IMR-90 (cell line): ENCODE results near the gene SPARC. TPM values are rescaled to one million over a fixed set of nuclear protein-coding genes. Genes with fewer than 3 reads are reported as not detected.

Source experiments
- ATAC-seq: fragments of 200-7000 bp; cut with Tn5 transposase; 2 replicates; pipeline ENCODE4 v1.9.1; 2020; ENCODE audit warnings: low read depth, mild to moderate bottlenecking, moderate library complexity
- BruUV-seq: library from RNA; stranded (reverse); fragments of 400-500 nt; replicated peaks from 2 replicates; lab custom pipeline; 2021; lab: Mats Ljungman, UMichigan
- CTCF ChIA-PET: fragments of 300-600 bp; formaldehyde crosslinking; extraction: SDS; loops from one replicate; lab custom pipeline; 2021; ENCODE audit warnings: antibody characterized with exemption; lab: Yijun Ruan, JAX
- POLR2A ChIA-PET: fragments of 300-600 bp; sonication (Branson Sonifier 250); formaldehyde crosslinking; loops from one replicate; lab custom pipeline; 2022; ENCODE audit warnings: antibody characterized with exemption; ENCODE audit not compliant: unreplicated experiment; lab: Charles Lee
- DNase-seq: peaks from one replicate; pipeline ENCODE4 v3.0.0; 2013
- H2AFZ ChIP-seq: replicated peaks from 2 replicates; pipeline ENCODE3; 2013; ENCODE audit warnings: low read length, mild to moderate bottlenecking; ENCODE audit not compliant: poor library complexity
- H2AK5ac ChIP-seq: 2 replicates; pipeline ENCODE4 v1.6.1; 2013; ENCODE audit warnings: low read depth, low read length, inconsistent platforms
- H2AK9ac ChIP-seq: replicated peaks from 2 replicates; pipeline ENCODE3; 2013; ENCODE audit warnings: mild to moderate bottlenecking, low read depth, low read length, moderate library complexity; ENCODE audit not compliant: poor library complexity
- H2BK120ac ChIP-seq: 2 replicates; pipeline ENCODE4 v1.6.1; 2013; ENCODE audit warnings: low read depth, low read length, inconsistent platforms
- H2BK15ac ChIP-seq: 3 replicates; pipeline ENCODE4 v1.6.1; 2013; ENCODE audit warnings: low read depth, low read length, inconsistent platforms
- H2BK20ac ChIP-seq: 2 replicates; pipeline ENCODE4 v1.6.1; 2013; ENCODE audit warnings: low read depth, mild to moderate bottlenecking, inconsistent platforms, low read length, moderate library complexity
- H2BK5ac ChIP-seq: 2 replicates; pipeline ENCODE4 v1.6.1; 2013; ENCODE audit warnings: mild to moderate bottlenecking, low read depth, low read length, inconsistent platforms; ENCODE audit not compliant: poor library complexity, severe bottlenecking
- H3K14ac ChIP-seq: replicated peaks from 2 replicates; pipeline ENCODE4 v1.6.1; 2013; ENCODE audit warnings: low read depth, low read length, inconsistent platforms
- H3K18ac ChIP-seq: 2 replicates; pipeline ENCODE4 v1.6.1; 2013; ENCODE audit warnings: low read depth, low read length, control low read depth
- H3K23ac ChIP-seq: 2 replicates; pipeline ENCODE4 v1.6.1; 2013; ENCODE audit warnings: low read depth, low read length, inconsistent platforms
- H3K27ac ChIP-seq: 2 replicates; pipeline ENCODE4 v1.5.1; 2013; ENCODE audit warnings: mild to moderate bottlenecking, control low read depth, low read length; ENCODE audit not compliant: insufficient read depth
- H3K27me3 ChIP-seq: 2 replicates; pipeline ENCODE4 v1.6.1; 2013; ENCODE audit warnings: low read length; ENCODE audit not compliant: control insufficient read depth, insufficient read depth
- H3K36me3 ChIP-seq: 2 replicates; pipeline ENCODE4 v1.6.1; 2013; ENCODE audit warnings: low read length, mixed read lengths; ENCODE audit not compliant: control insufficient read depth, insufficient read depth
- H3K4ac ChIP-seq: 2 replicates; pipeline ENCODE4 v1.6.1; 2013; ENCODE audit warnings: low read depth, low read length, inconsistent platforms
- H3K4me1 ChIP-seq: 2 replicates; pipeline ENCODE4 v1.6.1; 2013; ENCODE audit warnings: low read length, mixed read lengths; ENCODE audit not compliant: control insufficient read depth, insufficient read depth
- H3K4me2 ChIP-seq: 2 replicates; pipeline ENCODE4 v1.6.1; 2013; ENCODE audit warnings: low read depth, mild to moderate bottlenecking, control low read depth, low read length, moderate library complexity
- H3K4me3 ChIP-seq: 2 replicates; pipeline ENCODE4 v1.5.1; 2013; ENCODE audit warnings: low read depth, mild to moderate bottlenecking, control low read depth, low read length, moderate library complexity; ENCODE audit not compliant: insufficient read depth
- H3K56ac ChIP-seq: 2 replicates; pipeline ENCODE4 v1.6.1; 2013; ENCODE audit warnings: low read length, inconsistent platforms; ENCODE audit not compliant: insufficient read depth; ENCODE audit errors: extremely low read depth
- H3K79me1 ChIP-seq, 2 experiments: 2 replicates each; pipeline ENCODE4 v1.6.1; 2013; ENCODE audit warnings: low read length in 2 of 2, inconsistent platforms in 1 of 2, low read depth in 1 of 2
- H3K9ac ChIP-seq: 2 replicates; pipeline ENCODE4 v1.6.1; 2013; ENCODE audit warnings: low read depth, low read length, control low read depth
- H3K9me1 ChIP-seq: 2 replicates; pipeline ENCODE4 v1.6.1; 2013; ENCODE audit warnings: low read length, inconsistent platforms; ENCODE audit not compliant: insufficient read depth
- H3K9me3 ChIP-seq: 2 replicates; pipeline ENCODE4 v1.6.1; 2013; ENCODE audit warnings: low read length; ENCODE audit not compliant: control insufficient read depth, insufficient read depth
- H4K20me1 ChIP-seq: 2 replicates; pipeline ENCODE4 v1.6.1; 2013; ENCODE audit warnings: low read length, inconsistent platforms; ENCODE audit not compliant: insufficient read depth
- H4K5ac ChIP-seq: 2 replicates; pipeline ENCODE4 v1.6.1; 2013; ENCODE audit warnings: mild to moderate bottlenecking, low read depth, low read length, control low read depth
- H4K8ac ChIP-seq, 2 experiments: 2 replicates each; pipeline ENCODE4 v1.6.1; 2013; ENCODE audit warnings: low read depth in 2 of 2, low read length in 2 of 2, control low read depth in 1 of 2, inconsistent platforms in 1 of 2
- H4K91ac ChIP-seq: 2 replicates; pipeline ENCODE4 v1.6.1; 2013; ENCODE audit warnings: low read depth, low read length, inconsistent platforms; ENCODE audit not compliant: insufficient read depth
- BHLHE40 ChIP-seq: fragments of 150-350 bp; IDR thresholded peaks from 2 replicates; pipeline ENCODE4 v1.6.1; 2016; ENCODE audit warnings: mild to moderate bottlenecking, low read depth, low read length
- CEBPB ChIP-seq: IDR thresholded peaks from 2 replicates; pipeline ENCODE4 v1.6.1; 2012; ENCODE audit warnings: low read depth, low read length, improper control_type of control experiment
- CHD1 ChIP-seq: IDR thresholded peaks from 2 replicates; pipeline ENCODE4 v1.6.1; 2012; ENCODE audit warnings: low read depth, low read length, improper control_type of control experiment
- FOS ChIP-seq: fragments of 150-350 bp; IDR thresholded peaks from 2 replicates; pipeline ENCODE4 v1.6.1; 2016; ENCODE audit warnings: low read depth, low read length
- MAFK ChIP-seq: IDR thresholded peaks from 2 replicates; pipeline ENCODE4 v1.6.1; 2012; ENCODE audit warnings: low read depth, low read length, improper control_type of control experiment
- MXI1 ChIP-seq: IDR thresholded peaks from 2 replicates; pipeline ENCODE4 v1.6.1; 2012; ENCODE audit warnings: low read depth, mild to moderate bottlenecking, low read length, moderate library complexity, borderline replicate concordance
- NFE2L2 ChIP-seq: fragments of 150-350 bp; IDR thresholded peaks from 2 replicates; pipeline ENCODE4 v1.6.1; 2016; ENCODE audit warnings: low read depth, mild to moderate bottlenecking, low read length
- POLR2A ChIP-seq: IDR thresholded peaks from 2 replicates; pipeline ENCODE4 v1.6.1; 2012; ENCODE audit warnings: mild to moderate bottlenecking, low read depth, low read length
- RAD21 ChIP-seq: IDR thresholded peaks from 2 replicates; pipeline ENCODE4 v1.6.1; 2012; ENCODE audit warnings: low read length, improper control_type of control experiment
- RCOR1 ChIP-seq: IDR thresholded peaks from 2 replicates; pipeline ENCODE4 v1.6.1; 2012; ENCODE audit warnings: mild to moderate bottlenecking, low read length, improper control_type of control experiment; ENCODE audit not compliant: insufficient replicate concordance
- RFX5 ChIP-seq: IDR thresholded peaks from 2 replicates; pipeline ENCODE4 v1.8.0; 2012; ENCODE audit warnings: low read depth, mild to moderate bottlenecking, low read length, moderate library complexity
- SMC3 ChIP-seq: fragments of 150-350 bp; IDR thresholded peaks from 2 replicates; pipeline ENCODE4 v1.6.1; 2016; ENCODE audit warnings: low read depth, mild to moderate bottlenecking, antibody characterized with exemption, low read length, moderate library complexity
- WGBS, 2 experiments: methylation state at CpG; one replicate each; pipeline versions ENCODE4 v1.1.5 to v1.1.7; 2013; ENCODE audit warnings: missing lambda C conversion rate in 2 of 2; ENCODE audit not compliant: insufficient read length in 1 of 2; ENCODE audit errors: extremely low coverage in 2 of 2; 5-methylcytosine and 5-hydroxymethylcytosine counted together
- dilution Hi-C: fragments of 300-500 bp; cut with HindIII; formaldehyde crosslinking; loops from one replicate; pipeline ENCODE4 v1.14.3; 2018; ENCODE audit warnings: low sequenced_read_pairs; ENCODE audit not compliant: unreplicated experiment
- in situ Hi-C: fragments of 300-500 bp; cut with MboI; formaldehyde crosslinking; loops from 3 replicates; pipeline ENCODE4 v1.14.3; 2019; ENCODE audit warnings: low sequenced_read_pairs, inconsistent platforms, mixed read lengths
- intact Hi-C: fragments of 100-400 bp; cut with micrococcal nuclease; formaldehyde crosslinking; loops from 2 replicates; pipeline ENCODE4 v1.10.0; 2022
- polyA plus RNA-seq, 3 experiments: library from polyadenylated mRNA; depleted of rRNA; stranded (reverse); fragments of >200 nt; gene quantifications; 2 replicates each; pipeline ENCODE4 v1.2.3, GENCODE V29; 2012; ENCODE audit warnings: low replicate concordance in 1 of 3
- total RNA-seq: library from RNA; depleted of rRNA; stranded (reverse); fragments of >200 nt; gene quantifications from 2 replicates; pipeline ENCODE4 v1.2.3, GENCODE V29; 2012
- TF ChIP-seq, protein P1 (sequence below): fragments of 150-350 bp; IDR thresholded peaks from 2 replicates; pipeline ENCODE4 v1.6.1; 2017; ENCODE audit warnings: mild to moderate bottlenecking, antibody characterized with exemption, low read length, low read depth
- TF ChIP-seq, protein P2 (sequence below): conservative IDR thresholded peaks from 2 replicates; pipeline ENCODE4 v1.5.1; 2012; ENCODE audit warnings: mild to moderate bottlenecking, low read depth, low read length, improper control_type of control experiment
- TF ChIP-seq, protein P3 (sequence below): fragments of 150-350 bp; IDR thresholded peaks from 2 replicates; pipeline ENCODE4 v1.6.1; 2016; ENCODE audit warnings: low read depth, mild to moderate bottlenecking, low read length, moderate library complexity, borderline replicate concordance

SPARC gene
- total and polyA plus RNA-seq, 2 of the 4 experiments (the other 2 are of a cell fraction), result 1,186 to 4,692 TPM

DNA sequence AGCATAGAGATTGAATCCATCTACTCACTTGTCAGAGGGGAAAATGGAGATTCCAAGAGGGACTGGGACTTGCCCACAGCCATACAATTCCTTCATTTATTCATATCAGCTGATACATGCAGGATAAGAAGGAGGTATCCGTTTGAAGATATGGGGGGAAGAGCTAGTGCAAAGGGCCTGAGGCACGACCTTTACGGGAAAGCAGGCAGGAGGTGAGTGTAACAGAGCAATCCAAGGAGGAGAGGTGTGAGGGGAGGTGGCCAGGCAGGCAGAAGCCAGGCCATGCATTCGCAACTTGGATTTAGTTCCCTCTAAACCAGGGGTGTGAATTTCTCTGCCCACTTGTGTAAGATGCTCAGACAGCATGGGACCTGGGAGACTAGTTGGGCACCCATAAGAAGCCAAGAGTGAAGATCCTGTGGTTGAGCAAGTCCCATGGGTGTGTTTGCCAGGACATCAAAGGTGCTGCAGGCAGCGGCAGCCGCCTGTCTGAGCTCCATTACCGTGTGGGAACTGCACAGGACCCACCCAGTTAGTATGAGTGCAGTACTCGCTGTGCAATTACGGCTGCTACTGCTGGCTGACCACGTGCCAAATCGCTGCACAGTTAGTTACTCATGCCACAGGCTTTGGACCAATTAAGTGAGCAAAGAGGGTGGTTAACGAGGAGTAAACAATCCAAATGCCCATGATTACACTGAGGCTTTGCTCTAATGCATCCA is 64.2 kb downstream of the SPARC start:
- H4K5ac ChIP-seq, result no peak overlapping the region
- H2BK15ac ChIP-seq, result no peak overlapping the region
- no peaks in the 10 kb centered on the region for H3K79me1 ChIP-seq
- H4K91ac ChIP-seq, result no peak overlapping the region
- no peak overlapping the region for H2AK9ac ChIP-seq
- H2AK5ac ChIP-seq, result no peak overlapping the region
- no peaks in the 10 kb centered on the region for H3K9me1 ChIP-seq
- no peak overlapping the region for H3K4me2 ChIP-seq
- H3K18ac ChIP-seq, result no peak overlapping the region
- no TSS peak for BruUV-seq
- WGBS, 2 experiments, result 60% methylated on average over 8 of the region's 12 CpGs; no CpG with 5 or more reads in 1 of the 2 experiments
- H3K4me3 ChIP-seq, result no peak overlapping the region
- no peak overlapping the region for H3K4ac ChIP-seq
- H3K23ac ChIP-seq, result no peak overlapping the region
- intact Hi-C loops (no loop called here), dilution Hi-C loops (no loop called here), in situ Hi-C loops (loop anchor here (10.0 kb wide), 1 partner anchor 188 kb away; no protein-coding TSS in a partner anchor)
- no peaks in the 10 kb centered on the region for H3K4me1 ChIP-seq
- H3K27me3 ChIP-seq, result peaks cover 37% of the 10 kb centered on the region
- H2BK5ac ChIP-seq, result no peak overlapping the region
- no peak overlapping the region for H2AFZ ChIP-seq
- H3K9me3 ChIP-seq, result 0 out of 2 replicates have a peak, but pooled peaks cover 1% of the 10 kb centered on the region
- no peak overlapping the region for H3K14ac ChIP-seq
- H3K9ac ChIP-seq, result no peak overlapping the region
- POLR2A ChIA-PET, result interaction anchor here (0.5 kb wide), 1 partner anchor 26 kb away, joined by 8 read pairs; no protein-coding TSS in a partner anchor
- H3K36me3 ChIP-seq, result no peaks in the 10 kb centered on the region
- ATAC-seq, result no peak
- H3K27ac ChIP-seq, result no peak overlapping the region
- no peaks in the 10 kb centered on the region for H4K20me1 ChIP-seq
- no peak overlapping the region for H2BK120ac ChIP-seq
- no peak overlapping the region for H3K56ac ChIP-seq
- DNase-seq, result no peak
- no peak overlapping the region for H4K8ac ChIP-seq
- TF ChIP-seq FOS, result no peak
- no peak for TF ChIP-seq MAFK
- TF ChIP-seq, protein P1, sequence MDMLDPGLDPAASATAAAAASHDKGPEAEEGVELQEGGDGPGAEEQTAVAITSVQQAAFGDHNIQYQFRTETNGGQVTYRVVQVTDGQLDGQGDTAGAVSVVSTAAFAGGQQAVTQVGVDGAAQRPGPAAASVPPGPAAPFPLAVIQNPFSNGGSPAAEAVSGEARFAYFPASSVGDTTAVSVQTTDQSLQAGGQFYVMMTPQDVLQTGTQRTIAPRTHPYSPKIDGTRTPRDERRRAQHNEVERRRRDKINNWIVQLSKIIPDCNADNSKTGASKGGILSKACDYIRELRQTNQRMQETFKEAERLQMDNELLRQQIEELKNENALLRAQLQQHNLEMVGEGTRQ, result no peak
- TF ChIP-seq BHLHE40, result no peak
- TF ChIP-seq RFX5, result no peak
- TF ChIP-seq NFE2L2, result no peak
- TF ChIP-seq CEBPB, result no peak
- no peak for TF ChIP-seq POLR2A
- TF ChIP-seq, protein P2, sequence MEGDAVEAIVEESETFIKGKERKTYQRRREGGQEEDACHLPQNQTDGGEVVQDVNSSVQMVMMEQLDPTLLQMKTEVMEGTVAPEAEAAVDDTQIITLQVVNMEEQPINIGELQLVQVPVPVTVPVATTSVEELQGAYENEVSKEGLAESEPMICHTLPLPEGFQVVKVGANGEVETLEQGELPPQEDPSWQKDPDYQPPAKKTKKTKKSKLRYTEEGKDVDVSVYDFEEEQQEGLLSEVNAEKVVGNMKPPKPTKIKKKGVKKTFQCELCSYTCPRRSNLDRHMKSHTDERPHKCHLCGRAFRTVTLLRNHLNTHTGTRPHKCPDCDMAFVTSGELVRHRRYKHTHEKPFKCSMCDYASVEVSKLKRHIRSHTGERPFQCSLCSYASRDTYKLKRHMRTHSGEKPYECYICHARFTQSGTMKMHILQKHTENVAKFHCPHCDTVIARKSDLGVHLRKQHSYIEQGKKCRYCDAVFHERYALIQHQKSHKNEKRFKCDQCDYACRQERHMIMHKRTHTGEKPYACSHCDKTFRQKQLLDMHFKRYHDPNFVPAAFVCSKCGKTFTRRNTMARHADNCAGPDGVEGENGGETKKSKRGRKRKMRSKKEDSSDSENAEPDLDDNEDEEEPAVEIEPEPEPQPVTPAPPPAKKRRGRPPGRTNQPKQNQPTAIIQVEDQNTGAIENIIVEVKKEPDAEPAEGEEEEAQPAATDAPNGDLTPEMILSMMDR, result no peak
- no peak for TF ChIP-seq CHD1
- TF ChIP-seq, protein P3, sequence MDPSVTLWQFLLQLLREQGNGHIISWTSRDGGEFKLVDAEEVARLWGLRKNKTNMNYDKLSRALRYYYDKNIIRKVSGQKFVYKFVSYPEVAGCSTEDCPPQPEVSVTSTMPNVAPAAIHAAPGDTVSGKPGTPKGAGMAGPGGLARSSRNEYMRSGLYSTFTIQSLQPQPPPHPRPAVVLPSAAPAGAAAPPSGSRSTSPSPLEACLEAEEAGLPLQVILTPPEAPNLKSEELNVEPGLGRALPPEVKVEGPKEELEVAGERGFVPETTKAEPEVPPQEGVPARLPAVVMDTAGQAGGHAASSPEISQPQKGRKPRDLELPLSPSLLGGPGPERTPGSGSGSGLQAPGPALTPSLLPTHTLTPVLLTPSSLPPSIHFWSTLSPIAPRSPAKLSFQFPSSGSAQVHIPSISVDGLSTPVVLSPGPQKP, result no peak
- no peak for TF ChIP-seq RCOR1
- no peak for TF ChIP-seq MXI1
- no peak for TF ChIP-seq RAD21
- no peak for TF ChIP-seq SMC3
- H2BK20ac ChIP-seq, result no peak overlapping the region
- CTCF ChIA-PET, result no interaction called here
